Parathyroid adenoma (tissue), 2 donors: ENCODE measurements around the gene CNTNAP2.

Experiments
- H2AFZ ChIP-seq: fragments of 300-600 bp; sonication (generic); one replicate; pipeline ENCODE4 v1.7.0; 2017; ENCODE audit warnings: antibody characterized with exemption, mild to moderate bottlenecking
- H3K27ac ChIP-seq: fragments of 300-600 bp; sonication (generic); one replicate; pipeline ENCODE4 v1.7.0; 2017
- H3K27me3 ChIP-seq: fragments of 300-600 bp; sonication (generic); one replicate; pipeline ENCODE4 v1.7.0; 2017; ENCODE audit warnings: low read length; ENCODE audit not compliant: control insufficient read depth, insufficient read depth
- H3K36me3 ChIP-seq: fragments of 300-600 bp; sonication (generic); one replicate; pipeline ENCODE4 v1.7.0; 2017; ENCODE audit warnings: low read length; ENCODE audit not compliant: control insufficient read depth, insufficient read depth
- H3K4me1 ChIP-seq: fragments of 300-600 bp; sonication (generic); one replicate; pipeline ENCODE4 v1.7.0; 2017; ENCODE audit warnings: control low read depth
- H3K4me2 ChIP-seq: fragments of 300-600 bp; sonication (generic); one replicate; pipeline ENCODE4 v1.7.0; 2017; ENCODE audit warnings: low read length
- H3K4me3 ChIP-seq: fragments of 300-600 bp; sonication (generic); one replicate; pipeline ENCODE4 v1.7.0; 2017; ENCODE audit warnings: low read depth, low read length
- H3K79me2 ChIP-seq: fragments of 300-600 bp; sonication (generic); one replicate; pipeline ENCODE4 v1.7.0; 2017; ENCODE audit warnings: control low read depth
- H3K9ac ChIP-seq: fragments of 300-600 bp; sonication (generic); one replicate; pipeline ENCODE4 v1.7.0; 2017; ENCODE audit warnings: mild to moderate bottlenecking
- H3K9me3 ChIP-seq: fragments of 300-600 bp; sonication (generic); one replicate; pipeline ENCODE4 v1.7.0; 2017; ENCODE audit warnings: low read length; ENCODE audit not compliant: control insufficient read depth
- TF ChIP-seq, protein P1 (sequence below): fragments of 300-600 bp; sonication (generic); IDR thresholded peaks from one replicate; pipeline ENCODE4 v1.7.0; 2017; ENCODE audit warnings: antibody characterized with exemption, mild to moderate bottlenecking
- donor health status: primary hyperparathyroidism.

CNTNAP2 gene

DNA sequence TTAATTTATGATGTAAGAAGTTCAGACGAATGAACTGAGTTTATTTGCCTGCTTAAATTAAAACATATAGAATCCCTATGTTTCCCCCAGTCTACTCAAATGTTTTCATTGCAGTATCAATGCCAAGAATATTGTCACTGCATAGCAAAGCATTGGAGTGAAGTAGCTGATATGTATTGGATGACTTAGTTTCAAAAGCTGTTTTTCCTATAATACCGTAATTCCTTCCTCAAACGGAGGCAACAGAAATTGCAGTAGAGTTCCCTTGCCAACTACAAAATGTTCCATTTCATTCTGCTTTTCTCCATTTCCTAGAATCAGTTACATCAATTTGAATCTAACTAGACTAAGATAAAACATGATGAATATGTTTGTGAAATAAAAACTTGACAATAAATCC lies 174.1 kb downstream of the CNTNAP2 start:
- Histone ChIP-seq H3K79me2 (no peaks in the 10 kb centered on the region), H2AFZ (no peak overlapping the region), H3K27me3 (no peaks in the 10 kb centered on the region), H3K9ac (no peak overlapping the region), H3K4me2 (no peak overlapping the region), H3K27ac (no peak overlapping the region), H3K4me1 (no peaks in the 10 kb centered on the region), H3K36me3 (no peaks in the 10 kb centered on the region), H3K9me3 (no peaks in the 10 kb centered on the region), H3K4me3 (no peak overlapping the region)
- TF ChIP-seq, protein P1, sequence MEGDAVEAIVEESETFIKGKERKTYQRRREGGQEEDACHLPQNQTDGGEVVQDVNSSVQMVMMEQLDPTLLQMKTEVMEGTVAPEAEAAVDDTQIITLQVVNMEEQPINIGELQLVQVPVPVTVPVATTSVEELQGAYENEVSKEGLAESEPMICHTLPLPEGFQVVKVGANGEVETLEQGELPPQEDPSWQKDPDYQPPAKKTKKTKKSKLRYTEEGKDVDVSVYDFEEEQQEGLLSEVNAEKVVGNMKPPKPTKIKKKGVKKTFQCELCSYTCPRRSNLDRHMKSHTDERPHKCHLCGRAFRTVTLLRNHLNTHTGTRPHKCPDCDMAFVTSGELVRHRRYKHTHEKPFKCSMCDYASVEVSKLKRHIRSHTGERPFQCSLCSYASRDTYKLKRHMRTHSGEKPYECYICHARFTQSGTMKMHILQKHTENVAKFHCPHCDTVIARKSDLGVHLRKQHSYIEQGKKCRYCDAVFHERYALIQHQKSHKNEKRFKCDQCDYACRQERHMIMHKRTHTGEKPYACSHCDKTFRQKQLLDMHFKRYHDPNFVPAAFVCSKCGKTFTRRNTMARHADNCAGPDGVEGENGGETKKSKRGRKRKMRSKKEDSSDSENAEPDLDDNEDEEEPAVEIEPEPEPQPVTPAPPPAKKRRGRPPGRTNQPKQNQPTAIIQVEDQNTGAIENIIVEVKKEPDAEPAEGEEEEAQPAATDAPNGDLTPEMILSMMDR = no peak

DNA sequence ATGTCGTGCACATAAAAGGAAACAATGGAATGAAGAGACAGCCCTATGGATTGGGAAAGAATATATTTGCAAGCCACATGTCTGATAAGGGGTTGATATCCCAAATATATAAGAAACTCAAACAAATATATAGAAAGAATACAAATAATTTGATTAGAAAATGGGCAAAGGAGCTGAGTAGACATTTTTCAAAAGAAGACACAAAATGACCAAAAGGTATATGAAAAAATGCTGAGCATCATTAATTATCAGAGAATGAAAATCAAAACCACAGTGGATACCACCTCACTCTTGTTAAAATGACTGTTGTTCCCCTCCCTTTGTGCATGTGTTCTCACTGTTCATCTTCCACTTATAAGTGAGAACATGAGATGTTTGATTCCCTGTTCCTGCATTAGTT lies 175.3 kb downstream of the CNTNAP2 start:
- Histone ChIP-seq H3K27ac (no peak overlapping the region), H3K4me2 (no peak overlapping the region), H3K9ac (no peak overlapping the region), H3K36me3 (no peaks in the 10 kb centered on the region), H2AFZ (no peak overlapping the region), H3K27me3 (no peaks in the 10 kb centered on the region), H3K79me2 (no peaks in the 10 kb centered on the region), H3K4me3 (no peak overlapping the region), H3K9me3 (no peaks in the 10 kb centered on the region), H3K4me1 (no peaks in the 10 kb centered on the region)
- TF ChIP-seq, protein P1 = no peak

DNA sequence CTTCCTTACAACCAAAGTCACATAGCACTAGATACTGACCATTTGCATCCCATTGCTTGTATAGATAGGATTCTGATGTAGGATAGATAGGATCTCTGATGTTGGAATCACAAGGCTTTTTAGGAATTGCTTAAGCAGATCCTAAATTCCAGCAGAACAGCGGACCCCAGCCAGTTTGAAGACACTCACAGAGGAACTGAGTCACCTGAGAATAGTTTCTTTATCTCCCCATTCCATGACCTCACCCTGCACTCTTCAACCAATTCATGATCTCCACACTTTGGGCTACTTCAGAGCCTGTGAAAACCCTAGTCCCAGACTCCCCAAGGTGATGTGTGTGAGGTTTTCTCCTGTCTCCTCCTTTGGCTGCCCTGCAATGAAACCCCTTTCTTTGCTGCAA lies 179.4 kb downstream of the CNTNAP2 start:
- H2AFZ ChIP-seq = no peak overlapping the region
- no peak overlapping the region for H3K27ac ChIP-seq
- H3K9me3 ChIP-seq = no peaks in the 10 kb centered on the region
- no peaks in the 10 kb centered on the region for H3K36me3 ChIP-seq
- no peaks in the 10 kb centered on the region for H3K79me2 ChIP-seq
- H3K4me2 ChIP-seq = no peak overlapping the region
- no peaks in the 10 kb centered on the region for H3K4me1 ChIP-seq
- no peak overlapping the region for H3K4me3 ChIP-seq
- H3K9ac ChIP-seq = no peak overlapping the region
- no peaks in the 10 kb centered on the region for H3K27me3 ChIP-seq
- TF ChIP-seq, protein P1 = no peak

DNA sequence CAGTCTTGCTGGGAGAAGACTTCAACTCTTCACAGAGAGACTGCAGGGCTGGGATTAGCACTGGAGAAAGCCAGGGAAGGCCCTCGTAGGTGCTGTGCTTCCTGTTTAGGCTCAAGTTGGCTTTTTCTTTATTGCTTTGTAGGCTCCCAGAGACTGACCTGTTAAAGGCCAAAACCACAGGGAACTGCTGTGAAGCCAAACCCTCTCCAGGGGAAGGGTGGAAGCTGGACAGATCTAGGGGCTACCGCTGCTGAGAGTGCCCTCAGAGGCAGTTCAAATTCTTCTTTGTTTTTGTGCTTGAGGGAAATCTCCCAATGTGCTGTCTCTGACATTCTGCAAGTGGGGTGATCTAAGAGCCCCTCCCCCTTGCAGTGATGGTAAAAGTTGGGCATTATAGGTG lies 198.4 kb downstream of the CNTNAP2 start:
- Histone ChIP-seq H3K4me1 (no peaks in the 10 kb centered on the region), H3K9me3 (no peaks in the 10 kb centered on the region), H2AFZ (no peak overlapping the region), H3K27ac (no peak overlapping the region), H3K4me3 (no peak overlapping the region), H3K9ac (no peak overlapping the region), H3K36me3 (no peaks in the 10 kb centered on the region), H3K79me2 (no peaks in the 10 kb centered on the region), H3K4me2 (no peak overlapping the region), H3K27me3 (no peaks in the 10 kb centered on the region)
- TF ChIP-seq, protein P1 = no peak

DNA sequence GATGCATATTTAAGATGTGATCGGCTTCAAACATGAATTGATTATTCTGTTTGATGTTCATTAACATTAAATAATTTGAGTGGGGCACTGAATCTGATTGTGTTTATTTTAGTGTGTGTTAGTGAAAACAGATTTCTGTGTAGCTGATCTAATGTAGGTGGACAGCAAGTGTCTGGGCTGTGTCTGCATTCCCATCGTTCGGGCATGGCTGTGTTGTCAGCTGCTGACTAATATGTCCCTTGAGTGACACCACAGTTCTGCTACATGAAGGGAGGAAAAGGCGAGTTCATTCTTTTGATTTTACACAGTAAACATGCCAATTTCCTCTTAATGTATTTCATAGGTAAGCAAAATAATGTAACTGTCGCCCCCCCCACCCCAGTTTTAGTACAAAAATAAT lies 203.0 kb downstream of the CNTNAP2 start:
- H3K27me3 ChIP-seq = no peaks in the 10 kb centered on the region
- no peak overlapping the region for H3K4me3 ChIP-seq
- no peaks in the 10 kb centered on the region for H3K79me2 ChIP-seq
- H3K36me3 ChIP-seq = no peaks in the 10 kb centered on the region
- TF ChIP-seq, protein P1 = no peak
- no peak overlapping the region for H3K4me2 ChIP-seq
- no peak overlapping the region for H3K27ac ChIP-seq
- no peaks in the 10 kb centered on the region for H3K9me3 ChIP-seq
- no peak overlapping the region for H3K9ac ChIP-seq
- no peak overlapping the region for H2AFZ ChIP-seq
- H3K4me1 ChIP-seq = no peaks in the 10 kb centered on the region
